HTERT RPE-1 (cell line): ENCODE data around the gene RIMBP2.

ENCODE experiments used
- in situ Hi-C: fragments of 300-500 bp; cut with MboI; formaldehyde crosslinking; loops from 4 replicates; pipeline ENCODE4 v1.14.3; 2020; ENCODE audit warnings: low sequenced_read_pairs

RIMBP2 gene

DNA sequence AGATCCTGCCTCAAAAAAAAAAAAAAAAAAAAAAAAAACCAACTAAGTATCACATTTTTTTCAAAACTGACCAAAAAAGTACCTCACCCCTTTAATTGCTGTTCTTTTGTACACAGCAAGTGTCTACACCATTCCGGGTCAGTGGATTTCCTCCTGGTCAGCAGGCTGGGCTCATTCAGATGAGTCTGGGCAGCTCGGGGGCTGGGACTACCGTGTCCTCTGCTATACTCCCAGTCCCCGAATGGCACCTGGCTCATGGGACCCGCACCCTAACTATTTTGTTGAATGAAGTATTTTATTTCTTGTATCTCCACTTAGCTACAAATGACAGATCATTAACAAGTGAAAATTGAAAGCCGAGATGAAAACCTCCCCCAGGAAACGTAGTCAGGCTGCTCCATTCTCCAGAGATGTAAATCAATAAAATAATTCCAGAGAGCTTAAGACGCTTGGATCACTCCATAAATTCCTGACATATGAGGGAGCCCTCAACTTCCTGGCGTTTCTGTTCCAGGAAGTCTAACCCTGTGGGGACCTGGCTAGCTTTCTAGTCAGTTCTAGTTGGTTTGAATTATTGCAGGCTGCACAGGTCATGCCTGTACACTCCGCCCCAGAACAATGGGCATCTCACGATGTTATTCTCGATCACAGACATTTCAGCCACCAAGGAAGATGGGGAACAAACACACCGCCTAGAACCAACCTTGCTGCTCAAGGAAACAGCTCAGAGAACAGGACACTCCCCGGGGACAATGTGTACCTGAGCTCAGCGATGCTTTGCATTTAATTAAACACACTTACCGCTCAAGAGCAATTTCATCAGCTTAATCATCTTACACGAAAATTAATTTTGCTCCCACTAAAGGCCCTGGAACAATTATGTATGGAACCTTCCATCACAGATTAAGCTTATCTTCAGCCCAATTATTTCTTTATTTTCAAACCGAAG, 76.3 kb downstream of the RIMBP2 start:
- in situ Hi-C loops, result no loop called here

GRCh38 chr12:130636370-130636769, 79.7 kb downstream of the RIMBP2 start:
- in situ Hi-C loops, result no loop called here

DNA sequence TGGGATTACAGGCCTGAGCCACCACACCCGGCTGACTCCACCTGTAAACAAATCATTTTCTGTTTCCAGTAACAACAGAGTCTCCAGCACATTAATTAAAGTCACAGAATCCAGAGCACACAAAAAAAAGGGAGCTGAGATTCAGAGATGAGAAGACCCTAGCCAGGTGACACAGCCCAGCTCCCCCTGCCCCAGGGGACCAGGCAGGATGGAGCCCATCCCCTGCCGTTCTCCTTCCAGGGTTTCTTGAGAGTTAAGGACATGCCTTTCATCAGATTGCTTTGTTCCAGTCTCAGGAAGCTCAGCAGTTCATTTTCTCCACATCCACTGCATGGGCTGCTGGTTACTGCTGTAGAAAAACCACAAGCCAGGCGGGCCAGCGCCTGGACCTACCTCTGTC, 81.2 kb downstream of the RIMBP2 start:
- in situ Hi-C loops, result no loop called here

- in situ Hi-C loops, result no loop called here
Observed at GRCh38 chr12:130633771-130634170, 82.3 kb downstream of the RIMBP2 start.

GRCh38 chr12:130632642-130633041, 83.5 kb downstream of the RIMBP2 start:
- in situ Hi-C loops, result no loop called here

DNA sequence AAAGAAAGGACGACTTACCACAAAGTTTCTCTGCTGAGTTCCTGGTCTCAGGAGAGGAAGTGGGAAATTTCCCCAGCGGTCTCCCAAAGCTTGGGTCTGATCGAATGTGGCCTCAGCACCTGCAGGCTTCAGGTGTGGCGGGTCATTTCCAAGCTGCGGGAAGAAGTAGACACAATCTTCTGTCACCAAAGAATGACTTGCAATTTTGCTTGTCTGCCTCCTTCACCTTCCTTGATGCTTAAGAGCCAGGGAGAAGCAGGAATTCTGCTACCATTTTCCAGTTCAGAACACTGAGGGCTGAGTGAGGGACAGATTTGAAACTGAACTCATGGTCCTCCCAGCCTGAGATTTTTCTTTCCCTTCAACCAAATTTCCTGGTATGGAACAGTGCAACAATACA, 87.8 kb downstream of the RIMBP2 start:
- in situ Hi-C loops, result no loop called here

GRCh38 chr12:130627175-130627574, 88.9 kb downstream of the RIMBP2 start:
- in situ Hi-C loops, result no loop called here

GRCh38 chr12:130626601-130627000, 89.5 kb downstream of the RIMBP2 start:
- in situ Hi-C loops, result no loop called here

DNA sequence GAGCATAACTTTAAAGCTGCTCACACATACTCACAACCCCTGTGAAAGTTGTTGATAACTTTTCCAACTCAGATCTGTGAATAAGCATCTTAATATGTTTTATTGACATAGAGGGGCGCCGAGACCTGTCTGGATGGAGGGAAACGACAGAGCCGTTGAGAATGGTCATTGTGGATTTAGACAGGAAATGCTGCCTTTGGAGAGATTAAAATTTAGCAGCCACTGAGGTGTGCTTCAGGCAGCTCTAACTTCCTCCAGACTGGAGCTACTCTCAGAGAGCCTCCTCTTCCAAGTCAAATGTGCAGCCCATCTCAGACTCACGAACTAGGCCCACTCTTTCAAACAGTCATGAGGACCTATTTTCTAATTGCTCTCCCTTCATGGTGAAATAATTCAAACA, 90.9 kb downstream of the RIMBP2 start:
- in situ Hi-C loops, result no loop called here

GRCh38 chr12:130622803-130623202, 93.3 kb downstream of the RIMBP2 start:
- in situ Hi-C loops, result no loop called here

DNA sequence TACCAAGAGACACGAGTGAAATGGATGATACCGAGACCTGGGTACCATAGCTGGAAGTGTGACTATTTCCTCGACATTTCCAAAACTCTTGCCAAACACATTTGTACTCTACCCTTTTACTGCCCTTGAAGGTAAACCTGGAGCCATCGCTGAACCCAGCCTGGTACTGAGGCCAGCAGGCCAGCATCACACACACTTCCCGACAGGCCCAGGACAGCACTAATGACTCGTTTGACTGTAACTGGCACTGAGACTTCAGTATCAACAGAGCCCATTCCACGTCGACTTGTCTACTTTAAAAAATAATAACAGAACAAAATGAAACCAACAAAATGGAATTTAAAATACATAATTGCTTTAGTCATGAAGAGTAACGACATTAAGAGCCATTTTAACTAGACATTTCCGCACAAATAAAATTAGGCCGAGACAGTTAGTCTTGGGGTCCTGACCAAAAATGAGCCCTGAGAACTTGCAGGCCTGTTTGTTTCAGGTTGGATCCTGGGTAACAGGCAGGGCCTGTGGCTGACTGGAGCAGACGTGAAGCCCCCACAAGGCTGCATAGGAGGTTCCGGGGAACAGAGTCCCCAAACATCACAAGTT, 94.3 kb downstream of the RIMBP2 start:
- in situ Hi-C loops, result no loop called here

DNA sequence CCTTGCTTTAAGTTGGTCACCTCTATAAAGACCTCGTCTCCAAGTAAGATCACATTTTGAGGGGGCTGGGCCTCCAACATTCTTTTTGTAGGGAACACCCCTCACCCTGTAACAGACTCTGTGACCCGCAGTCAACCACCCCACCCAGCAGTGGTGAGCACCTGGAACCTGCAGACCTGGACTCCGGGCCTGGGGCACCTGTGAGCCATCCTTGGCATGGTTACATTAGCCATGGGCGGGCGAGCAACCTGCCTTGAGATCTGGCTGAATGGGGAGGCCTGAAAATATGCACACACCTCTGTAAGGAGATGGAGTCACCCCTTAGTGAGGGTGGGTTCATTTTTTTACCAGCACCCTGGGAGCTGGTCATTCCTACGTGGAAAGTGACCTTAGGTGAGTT, 95.3 kb downstream of the RIMBP2 start:
- in situ Hi-C loops, result no loop called here

DNA sequence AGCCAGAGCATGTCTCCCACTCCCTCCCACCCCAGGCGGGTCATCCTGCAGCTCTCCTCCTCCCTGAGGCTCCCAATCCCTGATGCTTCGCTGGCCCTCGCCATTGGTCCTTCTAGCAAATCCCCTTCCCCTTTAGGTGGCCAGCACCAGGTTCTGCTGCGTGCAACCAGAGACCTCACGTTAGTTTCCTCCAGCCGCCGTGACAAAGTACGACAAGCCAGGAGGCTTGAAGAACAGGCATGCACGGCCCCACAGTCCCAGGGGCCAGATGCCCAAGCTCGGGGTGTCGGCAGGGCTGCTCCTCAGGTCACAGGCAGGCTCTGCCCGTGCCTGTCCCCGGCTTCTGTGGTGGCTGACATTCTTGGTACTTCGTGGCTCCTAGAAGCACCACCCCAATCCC, 95.8 kb downstream of the RIMBP2 start:
- in situ Hi-C loops, result no loop called here

GRCh38 chr12:130619385-130620001, 96.6 kb downstream of the RIMBP2 start:
- in situ Hi-C loops, result no loop called here

GRCh38 chr12:130617219-130617618, 98.9 kb downstream of the RIMBP2 start:
- in situ Hi-C loops, result no loop called here

DNA sequence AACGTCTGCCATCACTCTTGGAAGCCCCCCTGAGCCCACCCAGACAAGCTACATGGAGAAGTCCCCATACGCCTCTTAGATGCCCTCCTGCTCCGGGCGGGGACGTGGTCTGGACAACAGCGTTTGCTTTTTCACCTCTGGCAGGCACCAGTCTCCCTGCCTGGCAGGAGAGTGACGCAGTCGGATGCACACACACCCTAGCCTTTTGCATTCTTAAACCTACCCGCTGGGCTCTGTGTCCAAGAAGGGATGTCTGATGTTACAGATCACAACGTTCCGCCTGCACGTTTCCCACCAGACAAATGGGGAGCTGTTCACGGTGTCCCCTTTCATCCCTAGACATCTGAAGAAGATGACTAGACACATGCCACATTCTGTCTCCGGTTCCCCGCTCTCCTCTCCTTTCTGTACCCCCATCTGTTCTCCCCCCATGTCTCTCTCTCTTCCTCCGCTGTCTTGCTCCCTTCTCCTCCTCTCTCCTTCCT, 100.2 kb downstream of the RIMBP2 start:
- in situ Hi-C loops, result no loop called here

GRCh38 chr12:130614530-130614905, 101.6 kb downstream of the RIMBP2 start:
- in situ Hi-C loops, result no loop called here

DNA sequence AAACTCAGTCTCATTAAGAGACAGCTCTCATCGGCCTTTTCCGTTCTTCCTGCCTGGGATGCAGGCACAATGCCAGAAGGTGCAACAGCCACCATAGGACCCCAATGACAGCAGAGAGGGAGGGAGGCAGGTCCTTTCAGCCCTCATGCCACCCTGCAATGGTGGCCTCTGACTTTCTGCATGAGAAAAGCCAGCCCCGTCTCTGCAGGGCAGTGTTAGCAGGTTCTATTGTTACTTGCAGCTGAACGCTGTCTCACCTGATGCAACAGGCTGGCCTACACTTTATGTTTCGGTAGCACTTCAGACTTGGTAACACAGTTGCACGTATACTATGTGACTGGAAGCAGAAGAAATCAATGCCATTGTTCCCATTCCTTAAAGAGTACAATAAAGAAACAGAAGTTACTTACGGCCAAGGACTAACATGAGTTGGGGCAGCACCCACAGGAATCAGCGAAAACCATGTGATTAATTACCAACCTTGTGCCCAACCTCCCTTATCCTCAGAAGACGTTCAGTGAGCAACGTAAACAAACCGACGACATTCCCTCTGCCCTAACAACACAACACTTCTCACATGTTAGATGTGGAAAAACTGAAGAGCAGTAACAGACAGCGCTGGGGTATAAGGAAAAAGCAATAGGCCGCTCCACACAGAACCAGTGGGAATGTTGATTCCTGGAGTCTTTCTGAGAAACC, 102.1 kb downstream of the RIMBP2 start:
- in situ Hi-C loops, result no loop called here

GRCh38 chr12:130613131-130613530, 103.0 kb downstream of the RIMBP2 start:
- in situ Hi-C loops, result no loop called here

- in situ Hi-C loops, result no loop called here
Observed at GRCh38 chr12:130611026-130611905, 104.8 kb downstream of the RIMBP2 start.
